Measurements from ENCODE around the gene RNF19B.
"Not testable (repeated sequence)": the region's sequence is repeated elsewhere in the genome, so short reads cannot be mapped to it uniquely, and the experiment has no call there.

Gene RNF19B

GRCh38 chr1:32927441-32927840 lies 37.2 kb downstream of the RNF19B start:
- no peak for DNase-seq

GRCh38 chr1:32926562-32926961 lies 38.0 kb downstream of the RNF19B start:
- DNase-seq, result no peak

- no peak for DNase-seq
Observed at GRCh38 chr1:32925403-32926162, 39.0 kb downstream of the RNF19B start.

- DNase-seq, result no peak
Observed at GRCh38 chr1:32924881-32925344, 39.7 kb downstream of the RNF19B start.

- DNase-seq, result no peak
Observed at GRCh38 chr1:32920833-32921232, 43.8 kb downstream of the RNF19B start.

- DNase-seq, result no peak
Observed at GRCh38 chr1:32919811-32920733, 44.5 kb downstream of the RNF19B start.

GRCh38 chr1:32918179-32918578 lies 46.4 kb downstream of the RNF19B start:
- no peak for DNase-seq

GRCh38 chr1:32917521-32917920 lies 47.1 kb downstream of the RNF19B start:
- DNase-seq, result no peak

GRCh38 chr1:32915766-32916706 lies 48.6 kb downstream of the RNF19B start:
- no peak for DNase-seq

- no peak for DNase-seq
Observed at GRCh38 chr1:32910319-32910718, 54.3 kb downstream of the RNF19B start.

GRCh38 chr1:32907435-32907834 lies 57.2 kb downstream of the RNF19B start:
- no peak for DNase-seq

- DNase-seq, result no peak
Observed at GRCh38 chr1:32906654-32907053, 58.0 kb downstream of the RNF19B start.

- not testable (repeated sequence) for DNase-seq
Observed at GRCh38 chr1:32905588-32905987, 59.0 kb downstream of the RNF19B start.

- DNase-seq, result no peak
Observed at GRCh38 chr1:32904797-32905196, 59.8 kb downstream of the RNF19B start.

- DNase-seq, result no peak
Observed at GRCh38 chr1:32903991-32904785, 60.4 kb downstream of the RNF19B start.

- DNase-seq, result no peak
Observed at GRCh38 chr1:32902535-32902920, 62.1 kb downstream of the RNF19B start.

- DNase-seq, result no peak
Observed at GRCh38 chr1:32901823-32902534, 62.6 kb downstream of the RNF19B start.

- DNase-seq, result no peak
Observed at GRCh38 chr1:32900956-32901822, 63.4 kb downstream of the RNF19B start, which contains the start of gene TMEM54. Gene TMEM54 (minus strand): TSS chr1:32901389. CDS start chr1:32901238, 151 bp downstream.

GRCh38 chr1:32900371-32900955 lies 64.1 kb downstream of the RNF19B start:
- no peak for DNase-seq

Measured in effector CD8-positive, alpha-beta T cell (primary cell).